ENCODE data around the gene RASA1.

The RASA1 gene

GRCh38 chr5:87267574-87268125 lies at the start of gene RASA1:
TSS of gene RASA1 (plus strand) at chr5:87267883. CDS start at chr5:87268452, 569 bp downstream.
- no peak for TF ChIP-seq CTCF (IDR thresholded peaks at IDR 0.05; ENCODE audit: insufficient read depth, missing control alignments)
- no peak for FAIRE-seq
- DNase-seq (ENCODE audit: insufficient read length, low spot score) = peak; percentile 86

GRCh38 chr5:87229780-87230179 lies 37.9 kb upstream of the RASA1 start:
- no peak for TF ChIP-seq CTCF (IDR thresholded peaks at IDR 0.05; ENCODE audit: insufficient read depth, missing control alignments)
- FAIRE-seq = no peak
- no peak for DNase-seq (ENCODE audit: insufficient read length, low spot score)

- TF ChIP-seq CTCF (IDR thresholded peaks at IDR 0.05; ENCODE audit: insufficient read depth, missing control alignments) = no peak
- DNase-seq (ENCODE audit: insufficient read length, low spot score) (no peak), FAIRE-seq (no peak)
These were observed 36.5 kb upstream of the RASA1 start for GRCh38 chr5:87231037-87231808.

DNA sequence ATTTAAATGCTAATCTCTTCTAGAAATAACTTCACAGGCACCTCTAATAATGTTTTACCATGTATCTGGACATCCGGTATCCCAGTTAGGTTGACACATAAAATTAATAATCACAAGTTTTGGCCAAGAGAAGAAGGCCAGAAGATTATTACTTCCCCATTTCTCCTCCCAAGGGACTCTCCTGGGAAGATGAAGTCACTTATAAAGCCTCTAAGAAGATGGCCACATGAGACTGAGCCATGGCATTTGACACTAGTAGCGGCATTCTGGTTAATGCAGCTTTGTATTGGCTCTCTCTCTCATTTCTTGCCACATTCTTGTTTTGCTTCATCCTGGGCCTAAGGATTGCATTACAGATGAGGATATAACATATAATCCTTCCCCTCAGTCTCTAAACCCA lies 34.5 kb upstream of the RASA1 start:
- no peak for TF ChIP-seq CTCF (IDR thresholded peaks at IDR 0.05; ENCODE audit: insufficient read depth, missing control alignments)
- FAIRE-seq = no peak
- DNase-seq (ENCODE audit: insufficient read length, low spot score) = no peak

DNA sequence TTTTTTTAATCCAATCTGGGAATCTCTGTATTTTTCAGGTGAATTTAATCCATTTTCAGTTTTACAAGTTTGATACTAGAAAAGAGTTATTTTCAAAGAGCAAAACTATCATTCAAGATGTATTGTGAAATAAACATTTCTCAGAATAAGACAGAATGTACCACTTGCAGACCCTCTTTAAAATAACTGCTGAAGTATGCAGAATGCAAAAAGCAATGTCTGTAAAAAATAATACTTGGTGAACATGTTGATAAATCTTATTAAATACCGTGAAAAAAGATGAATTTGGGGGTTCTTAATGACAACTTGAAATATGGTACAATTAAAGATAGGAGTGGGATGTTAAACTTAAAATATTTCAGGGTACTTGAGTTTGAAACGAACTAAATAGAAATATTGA lies 26.1 kb upstream of the RASA1 start:
- DNase-seq (ENCODE audit: insufficient read length, low spot score) = no peak
- no peak for FAIRE-seq
- TF ChIP-seq CTCF (IDR thresholded peaks at IDR 0.05; ENCODE audit: insufficient read depth, missing control alignments) = no peak

DNA sequence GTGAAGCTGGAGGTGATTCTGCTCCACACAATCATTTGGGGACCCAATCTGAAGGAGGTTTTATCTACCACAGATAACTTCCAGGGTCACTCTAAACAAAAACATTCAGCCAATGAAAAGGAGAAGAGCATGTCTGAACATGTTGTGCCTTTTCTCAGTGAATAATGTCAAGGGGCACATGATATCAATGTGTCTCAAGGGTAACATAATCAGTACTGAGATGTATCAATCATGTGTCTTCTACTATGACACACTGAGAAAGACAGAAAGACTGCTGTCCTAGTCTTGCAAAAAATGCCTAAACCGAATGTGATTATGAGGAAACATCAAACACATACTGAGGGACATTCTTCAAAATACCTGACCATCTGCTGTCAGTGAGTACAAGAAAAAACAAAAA lies 25.4 kb upstream of the RASA1 start:
- FAIRE-seq = peak; percentile 60
- no peak for TF ChIP-seq CTCF (IDR thresholded peaks at IDR 0.05; ENCODE audit: insufficient read depth, missing control alignments)

DNA sequence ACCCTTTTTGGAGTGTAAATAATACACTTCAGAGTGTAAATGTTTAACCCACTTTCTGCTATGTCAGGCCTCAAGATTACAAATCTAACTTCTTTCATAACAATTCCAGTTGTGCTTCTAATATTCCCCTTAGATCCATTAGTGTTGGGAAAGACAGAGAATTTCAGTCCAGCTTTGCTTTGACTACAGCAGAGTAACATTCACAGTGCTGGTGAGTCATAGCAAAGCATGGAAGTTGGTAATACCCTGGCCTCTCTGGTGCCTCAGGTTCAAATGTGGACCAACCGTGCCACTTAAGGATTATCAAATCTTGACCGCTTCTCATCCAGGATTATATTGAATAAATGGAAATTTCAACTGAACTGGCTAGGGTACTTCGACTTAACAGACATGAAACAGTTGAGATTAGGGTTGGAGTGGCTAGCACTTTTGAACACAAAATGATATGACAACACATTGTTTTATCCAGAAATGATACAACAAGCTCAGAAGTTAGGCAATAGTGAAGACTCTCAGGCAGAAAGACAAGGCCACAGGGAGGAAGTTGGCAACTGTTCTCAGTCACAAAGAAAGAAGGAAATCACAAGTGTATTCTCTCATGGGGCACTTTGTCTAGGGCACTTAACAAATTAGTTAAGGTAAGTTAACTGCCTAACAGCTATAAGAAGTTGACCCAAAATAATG lies 24.4 kb upstream of the RASA1 start:
- TF ChIP-seq CTCF (IDR thresholded peaks at IDR 0.05; ENCODE audit: insufficient read depth, missing control alignments) = no peak
- DNase-seq (ENCODE audit: insufficient read length, low spot score) (no peak), FAIRE-seq (no peak)

More for the DNA sequence above, 25.4 kb upstream of the RASA1 start:
- DNase-seq (ENCODE audit: insufficient read length, low spot score) = no peak
